HG03196 (cell line): ENCODE data around the gene PPP1R26.
"Not testable (repeated sequence)": the region's sequence is repeated elsewhere in the genome, so short reads cannot be mapped to it uniquely, and the experiment has no call there.

Source experiments
- ATAC-seq: cut with Tn5 transposase; IDR thresholded peaks from one replicate; pipeline ENCODE4 v1.9.1; 2021; ENCODE audit not compliant: unreplicated experiment

The PPP1R26 gene

DNA sequence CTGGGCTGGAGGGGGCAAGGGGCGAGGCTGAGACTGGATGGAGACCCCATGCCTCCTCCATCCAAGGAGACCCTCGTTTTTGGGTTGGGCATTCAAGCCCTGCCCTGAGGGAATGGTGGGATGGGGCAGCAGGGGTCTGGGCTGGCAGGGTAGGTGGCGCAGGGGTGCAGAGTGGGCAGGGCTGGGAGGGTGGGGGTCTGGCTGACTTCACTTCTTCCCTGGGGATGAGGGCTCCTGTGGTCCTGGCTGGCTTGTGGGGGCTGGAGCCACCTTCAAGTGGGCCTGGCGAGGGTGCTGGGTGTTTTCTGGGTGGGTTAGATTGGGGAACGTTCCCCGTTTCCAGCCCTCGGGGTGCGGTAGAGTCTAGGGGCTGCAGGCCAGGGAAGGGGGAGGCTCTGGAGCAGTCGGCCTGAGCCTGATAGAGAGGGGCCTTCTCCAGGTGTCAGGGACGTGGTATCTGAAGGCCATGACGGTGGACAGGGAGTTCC lies 42.1 kb downstream of the PPP1R26 start:
- ATAC-seq, result no peak

DNA sequence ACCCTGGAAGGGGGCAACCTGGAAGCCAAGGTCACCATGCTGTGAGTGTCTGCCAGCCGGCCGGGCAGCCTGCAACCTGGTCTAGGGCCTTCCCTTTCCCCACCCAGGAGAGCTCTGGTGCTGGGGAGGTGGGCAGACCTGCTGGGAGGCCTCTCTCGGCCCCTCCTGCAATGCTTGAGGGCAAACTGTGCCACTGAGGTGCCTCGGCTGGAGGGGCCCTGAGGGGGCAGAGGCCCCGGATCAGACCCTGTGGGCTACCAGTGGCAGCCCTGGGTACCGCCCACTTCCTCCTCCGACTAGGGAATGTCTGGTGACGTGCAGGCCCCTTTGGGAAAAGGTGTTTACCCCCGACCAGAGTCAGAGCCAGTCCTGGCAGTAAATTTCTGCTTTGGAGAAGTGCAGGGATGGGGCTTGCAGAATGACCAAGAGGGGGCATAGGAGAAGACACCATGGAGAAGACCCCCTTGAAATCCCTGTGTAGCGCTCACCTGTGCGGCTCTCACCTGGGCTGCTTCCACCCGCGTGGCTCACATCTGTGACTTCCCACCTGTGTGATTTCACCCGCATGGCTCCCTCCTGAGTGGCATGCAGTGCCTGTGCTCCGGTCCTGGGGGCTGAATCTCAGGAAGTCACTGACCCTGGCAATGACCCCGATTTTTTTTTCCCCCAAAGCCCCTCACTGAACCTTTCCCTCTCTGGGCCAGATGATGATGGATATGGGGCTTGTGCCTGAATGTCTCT lies 42.7 kb downstream of the PPP1R26 start:
- ATAC-seq, result no peak

GRCh38 chr9:135522931-135523330 lies 43.3 kb downstream of the PPP1R26 start:
- ATAC-seq, result no peak

DNA sequence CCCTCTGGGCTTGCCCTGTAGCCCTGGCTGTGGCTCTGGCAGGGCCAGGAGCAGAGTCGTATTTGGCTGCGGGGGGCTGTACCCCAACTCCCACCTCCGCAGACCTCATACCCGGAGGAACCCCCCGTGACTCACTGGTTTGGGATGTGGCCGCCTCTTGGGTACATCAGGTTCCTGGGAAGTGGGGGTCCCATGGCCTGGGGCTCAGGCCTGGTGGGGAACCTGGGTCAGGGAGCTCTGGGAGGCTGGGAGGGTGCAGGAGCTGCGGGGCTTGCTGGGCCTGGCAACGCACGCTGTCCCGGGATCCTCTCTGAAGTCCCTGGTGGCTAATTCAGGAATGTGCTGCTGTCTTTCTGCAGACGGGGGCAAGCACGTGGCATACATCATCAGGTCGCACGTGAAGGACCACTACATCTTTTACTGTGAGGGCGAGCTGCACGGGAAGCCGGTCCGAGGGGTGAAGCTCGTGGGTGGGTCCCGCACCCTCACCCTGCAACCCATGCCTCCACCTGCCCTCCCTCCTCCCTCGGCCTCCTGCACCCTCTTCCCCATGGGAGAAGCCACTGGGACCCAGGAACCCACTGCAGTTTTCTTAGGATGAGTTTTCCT lies 44.0 kb downstream of the PPP1R26 start:
- ATAC-seq, result no peak

DNA sequence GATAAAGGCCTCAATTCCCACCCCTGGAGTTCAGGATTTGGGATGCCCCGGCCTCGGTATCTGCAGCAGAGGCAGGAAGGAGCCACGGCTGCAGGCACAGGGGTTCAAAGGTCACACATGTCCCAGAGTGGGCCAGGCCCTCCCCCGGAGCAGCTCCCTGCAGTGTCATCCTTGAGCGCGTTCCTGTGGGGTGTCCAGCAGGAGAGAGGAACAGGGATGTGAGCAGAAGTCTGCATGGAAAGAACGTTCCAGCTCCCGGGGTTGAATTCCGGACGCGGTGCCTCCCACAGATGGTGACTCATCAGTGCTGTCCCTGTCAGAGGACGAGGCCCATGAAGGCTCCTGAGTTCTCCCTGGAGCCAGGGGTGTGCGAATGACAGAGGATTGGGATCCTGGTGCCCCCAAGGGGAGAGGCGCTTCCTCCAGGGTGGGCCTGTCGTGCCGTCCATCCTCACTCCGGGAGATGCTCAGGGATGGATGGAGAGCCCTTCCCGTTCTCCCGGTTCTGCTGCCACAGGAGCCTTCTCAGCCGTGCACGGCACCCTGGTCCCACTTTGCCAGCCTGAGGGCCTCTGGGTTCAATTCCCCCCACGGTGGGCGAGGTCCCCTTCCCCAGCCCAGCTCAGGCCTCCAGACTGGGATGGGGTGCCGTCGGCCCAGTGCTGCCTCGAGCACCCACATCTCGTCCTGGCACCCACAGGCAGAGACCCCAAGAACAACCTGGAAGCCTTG lies 44.7 kb downstream of the PPP1R26 start:
- ATAC-seq, result no peak

GRCh38 chr9:135525241-135526088 lies 45.9 kb downstream of the PPP1R26 start:
- no peak for ATAC-seq

DNA sequence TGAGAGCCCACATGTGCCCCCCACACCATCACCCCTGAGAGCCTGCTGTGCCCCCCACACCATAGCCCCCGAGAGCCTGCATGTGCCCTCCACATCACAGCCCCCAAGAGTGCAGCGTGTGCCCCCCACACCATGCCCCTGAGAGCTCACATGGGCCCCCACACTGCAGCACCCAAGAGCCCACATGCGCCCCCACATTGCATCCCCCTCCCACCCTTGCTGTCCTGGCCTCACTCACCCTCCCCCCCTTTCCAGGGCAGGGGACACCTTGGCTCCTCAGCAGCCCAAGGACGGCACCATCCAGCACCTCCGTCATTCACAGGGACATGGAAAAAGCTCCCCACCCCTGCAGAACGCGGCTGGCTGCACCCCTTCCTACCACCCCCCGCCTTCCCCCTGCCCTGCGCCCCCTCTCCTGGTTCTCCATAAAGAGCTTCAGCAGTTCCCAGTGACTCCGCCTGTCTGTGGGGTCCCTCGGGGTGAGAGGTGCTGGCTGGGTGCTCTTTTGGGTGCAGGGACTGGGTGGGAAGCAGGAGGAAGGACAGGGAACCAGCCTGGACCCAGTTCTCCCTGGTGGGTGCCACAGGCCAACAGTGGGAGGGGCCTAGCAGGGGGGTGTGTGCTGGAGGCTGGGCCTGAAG lies 46.6 kb downstream of the PPP1R26 start:
- no peak for ATAC-seq

DNA sequence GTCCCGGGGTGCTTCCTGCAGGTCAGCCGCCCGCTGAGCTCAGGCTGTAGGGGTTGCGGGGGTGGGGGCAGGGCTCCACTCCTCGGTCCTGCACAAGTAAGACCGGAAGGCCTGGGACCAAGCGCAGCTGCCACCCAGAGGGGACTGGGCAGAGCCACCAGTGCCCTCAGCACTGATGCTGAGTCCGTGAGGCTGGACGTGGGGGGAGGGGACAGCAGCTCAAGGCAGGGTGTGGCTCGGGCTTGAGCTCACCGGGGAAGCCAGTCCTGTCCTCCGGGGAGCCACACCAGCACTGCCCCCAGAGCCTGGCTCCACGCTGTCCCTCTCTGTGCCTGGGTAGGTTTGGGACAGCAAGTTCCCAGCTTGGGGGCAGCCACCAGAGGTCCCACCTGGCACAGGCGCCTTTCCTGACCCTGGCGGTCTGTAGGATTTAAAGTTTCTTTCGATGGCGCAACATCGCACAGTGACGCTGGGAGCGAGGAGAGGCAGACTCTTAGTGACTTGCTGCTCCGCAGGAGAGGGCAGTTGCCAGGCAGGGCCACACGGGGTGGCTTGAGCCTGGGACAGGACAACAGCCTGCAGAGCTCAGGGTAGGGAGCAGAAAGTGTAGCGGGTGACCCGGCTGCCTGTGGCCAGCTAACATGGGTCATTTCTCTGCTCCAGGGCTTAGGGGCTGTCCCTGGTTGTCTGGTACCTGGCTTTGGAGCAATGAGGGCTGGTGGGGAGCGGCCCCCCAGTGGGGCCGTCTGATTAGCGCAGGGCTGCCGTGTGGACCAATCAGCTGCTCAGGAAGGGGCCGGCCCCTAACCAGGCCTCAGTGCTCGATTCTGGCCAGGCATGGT lies 47.4 kb downstream of the PPP1R26 start:
- no peak for ATAC-seq

- not testable (repeated sequence) for ATAC-seq
These were observed 49.4 kb downstream of the PPP1R26 start for GRCh38 chr9:135528842-135529435.

- ATAC-seq, result no peak
These were observed 50.6 kb downstream of the PPP1R26 start for GRCh38 chr9:135530146-135530545.

DNA sequence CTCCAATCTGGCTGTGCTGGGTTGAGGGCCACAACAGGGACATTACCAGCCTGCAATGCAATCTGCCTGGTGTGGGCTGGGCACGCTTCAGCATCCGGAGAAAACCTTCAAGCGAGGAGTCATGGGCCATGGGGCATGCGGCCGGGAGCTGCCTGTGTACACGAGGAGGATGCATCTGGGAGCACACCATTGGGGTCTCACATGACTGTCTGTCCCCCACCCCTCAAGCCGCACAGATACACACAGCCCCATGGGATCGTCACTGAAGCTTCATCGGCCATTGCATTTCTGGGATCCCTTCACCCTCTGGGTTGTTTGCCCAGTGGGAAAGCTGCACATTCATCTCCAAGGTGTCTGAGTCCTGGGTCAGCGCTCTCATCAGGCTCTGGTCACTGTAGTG lies 51.5 kb downstream of the PPP1R26 start:
- no peak for ATAC-seq

GRCh38 chr9:135533113-135533512 lies 53.5 kb downstream of the PPP1R26 start:
- ATAC-seq, result no peak

DNA sequence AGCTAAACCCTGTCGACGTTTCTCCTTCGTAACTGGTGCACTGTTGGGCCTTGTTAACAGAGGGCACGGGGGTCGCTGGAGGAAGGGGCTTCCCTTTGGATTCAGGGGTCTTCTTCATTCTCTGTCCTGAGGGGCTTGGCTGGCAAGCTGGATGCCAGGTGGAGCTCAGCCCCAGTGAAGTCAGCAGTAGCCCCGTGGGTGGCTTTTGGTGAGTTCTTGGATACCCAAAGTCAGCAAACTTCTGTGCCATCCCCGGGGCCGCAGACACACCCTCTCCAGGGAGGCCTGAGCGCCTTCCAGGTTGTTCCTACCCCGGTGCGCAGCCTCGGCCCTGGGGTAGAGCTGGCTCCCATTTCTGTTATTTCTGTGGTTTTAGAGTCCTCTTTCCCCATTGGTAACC lies 54.1 kb downstream of the PPP1R26 start:
- ATAC-seq, result no peak

- ATAC-seq, result not testable (repeated sequence)
These were observed 54.7 kb downstream of the PPP1R26 start for GRCh38 chr9:135534192-135534711.

- ATAC-seq, result not testable (repeated sequence)
These were observed 55.2 kb downstream of the PPP1R26 start for GRCh38 chr9:135534826-135535225.

- not testable (repeated sequence) for ATAC-seq
These were observed 56.0 kb downstream of the PPP1R26 start for GRCh38 chr9:135535631-135536030.

GRCh38 chr9:135536216-135536615 lies 56.6 kb downstream of the PPP1R26 start:
- ATAC-seq, result no peak
